HepG2 (cell line): ENCODE measurements around the gene SPACA4. TPM values are rescaled to one million over a fixed set of nuclear protein-coding genes. Genes with fewer than 3 reads are reported as not detected.

ENCODE experiments used
- ARNTL ChIP-seq: sonication (generic); formaldehyde crosslinking; IDR thresholded peaks from 2 replicates; pipeline ENCODE4 v1.4.0; 2020; ENCODE audit warnings: mild to moderate bottlenecking, missing genetic modification reagents
- DMAP1 ChIP-seq: IDR thresholded peaks from 2 replicates; pipeline ENCODE4 v1.6.1; 2016
- IRF2 ChIP-seq: IDR thresholded peaks from 2 replicates; pipeline ENCODE4 v1.6.1; 2018; ENCODE audit warnings: missing genetic modification reagents, missing compliant biosample characterization
- XRCC5 ChIP-seq: fragments of 200-400 bp; formaldehyde crosslinking; optimal IDR thresholded peaks from 2 replicates; pipeline ENCODE3; 2017; ENCODE audit warnings: mild to moderate bottlenecking, low read length
- ZBTB3 ChIP-seq: sonication (generic); formaldehyde crosslinking; IDR thresholded peaks from 2 replicates; pipeline ENCODE4 v1.4.0; 2020; ENCODE audit warnings: low read depth, mild to moderate bottlenecking, moderate library complexity, missing genetic modification reagents, borderline replicate concordance
- ZNF441 ChIP-seq: sonication (generic); formaldehyde crosslinking; IDR thresholded peaks from 2 replicates; pipeline ENCODE4 v1.7.0; 2021; ENCODE audit warnings: missing genetic modification reagents, borderline replicate concordance
- ZNF605 ChIP-seq: sonication (generic); formaldehyde crosslinking; IDR thresholded peaks from 2 replicates; pipeline ENCODE4 v1.8.0; 2022; ENCODE audit warnings: mild to moderate bottlenecking, missing genetic modification reagents
- polyA plus RNA-seq, 8 experiments: library from polyadenylated mRNA; depleted of rRNA in 3 of 8; stranded (reverse) in 7 of 8; unstranded in 1 of 8; fragments of >200 nt; fragmentation: Illumina TruSeq in 4 of 8; extraction: Trizol in 4 of 8; gene quantifications; 2 replicates each; pipeline versions ENCODE4 v1.2.1 to v1.2.3, GENCODE V29; 2011 to 2016; ENCODE audit warnings: low read depth in 4 of 8, missing spikeins in 1 of 8, mixed read lengths in 1 of 8; ENCODE audit not compliant: insufficient read depth in 1 of 8
- total RNA-seq, 5 experiments: library from RNA; depleted of rRNA; stranded (reverse); fragments of >200 nt; fragmentation: Illumina TruSeq; extraction: Trizol; gene quantifications; 2 replicates each; pipeline ENCODE4 v1.2.3, GENCODE V29; 2016; ENCODE audit warnings: low read depth in 1 of 5
- TF ChIP-seq, protein P1 (sequence below): sonication (generic); formaldehyde crosslinking; IDR thresholded peaks from 2 replicates; pipeline ENCODE4 v1.5.1; 2020; ENCODE audit warnings: mild to moderate bottlenecking, missing genetic modification reagents, moderate library complexity
- TF ChIP-seq, protein P2 (sequence below): sonication (generic); formaldehyde crosslinking; IDR thresholded peaks from 2 replicates; pipeline ENCODE4 v1.5.0; 2020; ENCODE audit warnings: mild to moderate bottlenecking, missing genetic modification reagents, borderline replicate concordance
- TF ChIP-seq, protein P3 (sequence below): sonication (generic); formaldehyde crosslinking; IDR thresholded peaks from 2 replicates; pipeline ENCODE4 v1.9.0; 2022; ENCODE audit warnings: low read depth, missing genetic modification reagents
- TF ChIP-seq, protein P4 (sequence below): IDR thresholded peaks from 2 replicates; pipeline ENCODE4 v1.6.1; 2018; ENCODE audit warnings: missing genetic modification reagents
- TF ChIP-seq, protein P5 (sequence below), 2 experiments: IDR thresholded peaks; 2 replicates each; pipeline ENCODE4 v1.6.1; 2011 to 2012; ENCODE audit warnings: low read length in 2 of 2, borderline replicate concordance in 1 of 2, low read depth in 1 of 2, mild to moderate bottlenecking in 1 of 2, moderate library complexity in 1 of 2
- TF ChIP-seq, protein P6 (sequence below): fragments of 450-650 bp; IDR thresholded peaks from 2 replicates; pipeline ENCODE4 v1.6.1; 2016

The SPACA4 gene
- total and polyA plus RNA-seq, 2 of the 13 experiments (the other 11 are each of a cell fraction or from before 2014, with no cell fraction given): not detected

DNA sequence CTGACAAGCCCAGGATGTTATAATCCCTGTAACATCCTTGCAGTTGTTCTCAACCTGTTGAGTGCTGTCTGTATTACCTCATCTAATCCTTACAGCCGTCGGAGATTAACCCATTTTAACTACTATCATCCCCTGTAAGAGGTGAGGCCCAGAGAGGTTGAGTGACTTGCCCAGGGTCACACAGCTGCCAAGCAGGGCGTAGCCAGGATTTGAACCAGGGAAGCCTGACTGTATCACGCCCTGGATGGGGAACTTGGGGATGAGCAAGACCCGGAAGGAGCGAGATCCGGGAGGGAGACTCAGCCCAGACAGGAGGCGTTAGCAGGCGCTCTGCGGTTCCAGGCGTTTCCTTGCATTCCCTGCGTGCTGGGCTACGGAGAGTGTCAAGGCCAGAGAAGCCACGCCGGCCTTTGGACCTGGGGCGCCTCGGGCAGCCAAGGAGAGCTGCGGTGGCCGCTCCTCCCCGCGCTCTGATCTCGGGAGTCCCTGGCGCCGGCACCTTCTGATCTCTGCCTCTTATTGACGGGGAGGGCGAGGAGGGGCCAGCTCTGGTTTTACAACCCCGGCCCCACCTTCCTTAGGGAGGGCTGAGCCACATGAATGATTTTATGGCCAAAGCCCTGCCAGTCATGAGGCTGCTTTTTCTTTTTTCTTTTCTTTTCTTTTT is 48.4 kb upstream of the SPACA4 start (continued):
- TF ChIP-seq, protein P1, sequence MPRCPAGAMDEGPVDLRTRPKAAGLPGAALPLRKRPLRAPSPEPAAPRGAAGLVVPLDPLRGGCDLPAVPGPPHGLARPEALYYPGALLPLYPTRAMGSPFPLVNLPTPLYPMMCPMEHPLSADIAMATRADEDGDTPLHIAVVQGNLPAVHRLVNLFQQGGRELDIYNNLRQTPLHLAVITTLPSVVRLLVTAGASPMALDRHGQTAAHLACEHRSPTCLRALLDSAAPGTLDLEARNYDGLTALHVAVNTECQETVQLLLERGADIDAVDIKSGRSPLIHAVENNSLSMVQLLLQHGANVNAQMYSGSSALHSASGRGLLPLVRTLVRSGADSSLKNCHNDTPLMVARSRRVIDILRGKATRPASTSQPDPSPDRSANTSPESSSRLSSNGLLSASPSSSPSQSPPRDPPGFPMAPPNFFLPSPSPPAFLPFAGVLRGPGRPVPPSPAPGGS (CRISPR knock-in tag): no peak; the same call in 1 of the 2 replicates
- TF ChIP-seq, protein P2, sequence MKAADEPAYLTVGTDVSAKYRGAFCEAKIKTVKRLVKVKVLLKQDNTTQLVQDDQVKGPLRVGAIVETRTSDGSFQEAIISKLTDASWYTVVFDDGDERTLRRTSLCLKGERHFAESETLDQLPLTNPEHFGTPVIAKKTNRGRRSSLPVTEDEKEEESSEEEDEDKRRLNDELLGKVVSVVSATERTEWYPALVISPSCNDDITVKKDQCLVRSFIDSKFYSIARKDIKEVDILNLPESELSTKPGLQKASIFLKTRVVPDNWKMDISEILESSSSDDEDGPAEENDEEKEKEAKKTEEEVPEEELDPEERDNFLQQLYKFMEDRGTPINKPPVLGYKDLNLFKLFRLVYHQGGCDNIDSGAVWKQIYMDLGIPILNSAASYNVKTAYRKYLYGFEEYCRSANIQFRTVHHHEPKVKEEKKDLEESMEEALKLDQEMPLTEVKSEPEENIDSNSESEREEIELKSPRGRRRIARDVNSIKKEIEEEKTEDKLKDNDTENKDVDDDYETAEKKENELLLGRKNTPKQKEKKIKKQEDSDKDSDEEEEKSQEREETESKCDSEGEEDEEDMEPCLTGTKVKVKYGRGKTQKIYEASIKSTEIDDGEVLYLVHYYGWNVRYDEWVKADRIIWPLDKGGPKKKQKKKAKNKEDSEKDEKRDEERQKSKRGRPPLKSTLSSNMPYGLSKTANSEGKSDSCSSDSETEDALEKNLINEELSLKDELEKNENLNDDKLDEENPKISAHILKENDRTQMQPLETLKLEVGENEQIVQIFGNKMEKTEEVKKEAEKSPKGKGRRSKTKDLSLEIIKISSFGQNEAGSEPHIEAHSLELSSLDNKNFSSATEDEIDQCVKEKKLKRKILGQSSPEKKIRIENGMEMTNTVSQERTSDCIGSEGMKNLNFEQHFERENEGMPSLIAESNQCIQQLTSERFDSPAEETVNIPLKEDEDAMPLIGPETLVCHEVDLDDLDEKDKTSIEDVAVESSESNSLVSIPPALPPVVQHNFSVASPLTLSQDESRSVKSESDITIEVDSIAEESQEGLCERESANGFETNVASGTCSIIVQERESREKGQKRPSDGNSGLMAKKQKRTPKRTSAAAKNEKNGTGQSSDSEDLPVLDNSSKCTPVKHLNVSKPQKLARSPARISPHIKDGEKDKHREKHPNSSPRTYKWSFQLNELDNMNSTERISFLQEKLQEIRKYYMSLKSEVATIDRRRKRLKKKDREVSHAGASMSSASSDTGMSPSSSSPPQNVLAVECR (CRISPR knock-in tag): peak; percentile 72; the same call in 1 of the 2 replicates
- TF ChIP-seq, protein P3, sequence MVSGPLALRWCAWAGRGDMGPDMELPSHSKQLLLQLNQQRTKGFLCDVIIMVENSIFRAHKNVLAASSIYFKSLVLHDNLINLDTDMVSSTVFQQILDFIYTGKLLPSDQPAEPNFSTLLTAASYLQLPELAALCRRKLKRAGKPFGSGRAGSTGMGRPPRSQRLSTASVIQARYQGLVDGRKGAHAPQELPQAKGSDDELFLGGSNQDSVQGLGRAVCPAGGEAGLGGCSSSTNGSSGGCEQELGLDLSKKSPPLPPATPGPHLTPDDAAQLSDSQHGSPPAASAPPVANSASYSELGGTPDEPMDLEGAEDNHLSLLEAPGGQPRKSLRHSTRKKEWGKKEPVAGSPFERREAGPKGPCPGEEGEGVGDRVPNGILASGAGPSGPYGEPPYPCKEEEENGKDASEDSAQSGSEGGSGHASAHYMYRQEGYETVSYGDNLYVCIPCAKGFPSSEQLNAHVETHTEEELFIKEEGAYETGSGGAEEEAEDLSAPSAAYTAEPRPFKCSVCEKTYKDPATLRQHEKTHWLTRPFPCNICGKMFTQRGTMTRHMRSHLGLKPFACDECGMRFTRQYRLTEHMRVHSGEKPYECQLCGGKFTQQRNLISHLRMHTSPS (CRISPR knock-in tag): peak; percentile 73
- peak; percentile 82; the same call in 1 of the 2 replicates for TF ChIP-seq ARNTL (CRISPR knock-in tag)
- TF ChIP-seq ZNF441 (CRISPR knock-in tag): no peak; the same call in 1 of the 2 replicates
- peak; percentile 89 for TF ChIP-seq DMAP1
- TF ChIP-seq, protein P4, sequence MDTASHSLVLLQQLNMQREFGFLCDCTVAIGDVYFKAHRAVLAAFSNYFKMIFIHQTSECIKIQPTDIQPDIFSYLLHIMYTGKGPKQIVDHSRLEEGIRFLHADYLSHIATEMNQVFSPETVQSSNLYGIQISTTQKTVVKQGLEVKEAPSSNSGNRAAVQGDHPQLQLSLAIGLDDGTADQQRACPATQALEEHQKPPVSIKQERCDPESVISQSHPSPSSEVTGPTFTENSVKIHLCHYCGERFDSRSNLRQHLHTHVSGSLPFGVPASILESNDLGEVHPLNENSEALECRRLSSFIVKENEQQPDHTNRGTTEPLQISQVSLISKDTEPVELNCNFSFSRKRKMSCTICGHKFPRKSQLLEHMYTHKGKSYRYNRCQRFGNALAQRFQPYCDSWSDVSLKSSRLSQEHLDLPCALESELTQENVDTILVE: peak; percentile 74
- TF ChIP-seq ZBTB3 (CRISPR knock-in tag): 0 out of 2 replicates have a peak, but pooled peaks have one; percentile 40
- peak; percentile 94 for TF ChIP-seq IRF2 (CRISPR knock-in tag)
- TF ChIP-seq ZNF605 (CRISPR knock-in tag): peak; percentile 80
- TF ChIP-seq, protein P5, sequence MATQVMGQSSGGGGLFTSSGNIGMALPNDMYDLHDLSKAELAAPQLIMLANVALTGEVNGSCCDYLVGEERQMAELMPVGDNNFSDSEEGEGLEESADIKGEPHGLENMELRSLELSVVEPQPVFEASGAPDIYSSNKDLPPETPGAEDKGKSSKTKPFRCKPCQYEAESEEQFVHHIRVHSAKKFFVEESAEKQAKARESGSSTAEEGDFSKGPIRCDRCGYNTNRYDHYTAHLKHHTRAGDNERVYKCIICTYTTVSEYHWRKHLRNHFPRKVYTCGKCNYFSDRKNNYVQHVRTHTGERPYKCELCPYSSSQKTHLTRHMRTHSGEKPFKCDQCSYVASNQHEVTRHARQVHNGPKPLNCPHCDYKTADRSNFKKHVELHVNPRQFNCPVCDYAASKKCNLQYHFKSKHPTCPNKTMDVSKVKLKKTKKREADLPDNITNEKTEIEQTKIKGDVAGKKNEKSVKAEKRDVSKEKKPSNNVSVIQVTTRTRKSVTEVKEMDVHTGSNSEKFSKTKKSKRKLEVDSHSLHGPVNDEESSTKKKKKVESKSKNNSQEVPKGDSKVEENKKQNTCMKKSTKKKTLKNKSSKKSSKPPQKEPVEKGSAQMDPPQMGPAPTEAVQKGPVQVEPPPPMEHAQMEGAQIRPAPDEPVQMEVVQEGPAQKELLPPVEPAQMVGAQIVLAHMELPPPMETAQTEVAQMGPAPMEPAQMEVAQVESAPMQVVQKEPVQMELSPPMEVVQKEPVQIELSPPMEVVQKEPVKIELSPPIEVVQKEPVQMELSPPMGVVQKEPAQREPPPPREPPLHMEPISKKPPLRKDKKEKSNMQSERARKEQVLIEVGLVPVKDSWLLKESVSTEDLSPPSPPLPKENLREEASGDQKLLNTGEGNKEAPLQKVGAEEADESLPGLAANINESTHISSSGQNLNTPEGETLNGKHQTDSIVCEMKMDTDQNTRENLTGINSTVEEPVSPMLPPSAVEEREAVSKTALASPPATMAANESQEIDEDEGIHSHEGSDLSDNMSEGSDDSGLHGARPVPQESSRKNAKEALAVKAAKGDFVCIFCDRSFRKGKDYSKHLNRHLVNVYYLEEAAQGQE (IDR thresholded peaks at IDR 0.05; ENCODE audit: borderline replicate concordance in 1 of 2, low read depth in 1 of 2, low read length in 2 of 2): peak in 1 of 2 experiments; percentile 43; a peak in 1 of 4 replicates
- TF ChIP-seq, protein P6, sequence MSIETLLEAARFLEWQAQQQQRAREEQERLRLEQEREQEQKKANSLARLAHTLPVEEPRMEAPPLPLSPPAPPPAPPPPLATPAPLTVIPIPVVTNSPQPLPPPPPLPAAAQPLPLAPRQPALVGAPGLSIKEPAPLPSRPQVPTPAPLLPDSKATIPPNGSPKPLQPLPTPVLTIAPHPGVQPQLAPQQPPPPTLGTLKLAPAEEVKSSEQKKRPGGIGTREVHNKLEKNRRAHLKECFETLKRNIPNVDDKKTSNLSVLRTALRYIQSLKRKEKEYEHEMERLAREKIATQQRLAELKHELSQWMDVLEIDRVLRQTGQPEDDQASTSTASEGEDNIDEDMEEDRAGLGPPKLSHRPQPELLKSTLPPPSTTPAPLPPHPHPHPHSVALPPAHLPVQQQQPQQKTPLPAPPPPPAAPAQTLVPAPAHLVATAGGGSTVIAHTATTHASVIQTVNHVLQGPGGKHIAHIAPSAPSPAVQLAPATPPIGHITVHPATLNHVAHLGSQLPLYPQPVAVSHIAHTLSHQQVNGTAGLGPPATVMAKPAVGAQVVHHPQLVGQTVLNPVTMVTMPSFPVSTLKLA: no peak
- TF ChIP-seq XRCC5: peak; percentile 95
